Stimulated activated CD8-positive, alpha-beta memory T cell treated with anti-CD3 and anti-CD28 coated beads, Interleukin-7, amount 100 ng/mL, for 24 hours (primary cell): ENCODE results near the gene ADTRP.

Source experiments
- DNase-seq: peaks from one replicate; pipeline ENCODE4 v3.0.0-alpha.2; 2020; ENCODE audit warnings: low read depth

The ADTRP gene

GRCh38 chr6:11773013-11773412, 5.6 kb downstream of the ADTRP start:
- DNase-seq, result no peak

- DNase-seq, result no peak
These were observed 6.3 kb downstream of the ADTRP start for GRCh38 chr6:11772109-11772825.

- DNase-seq, result no peak
These were observed 7.0 kb downstream of the ADTRP start for GRCh38 chr6:11771473-11772048.

- no peak for DNase-seq
These were observed 7.8 kb downstream of the ADTRP start for GRCh38 chr6:11770546-11771466.

GRCh38 chr6:11769811-11770545, 8.6 kb downstream of the ADTRP start:
- DNase-seq, result no peak

GRCh38 chr6:11769244-11769643, 9.4 kb downstream of the ADTRP start:
- no peak for DNase-seq

GRCh38 chr6:11767978-11768756, 10.4 kb downstream of the ADTRP start:
- DNase-seq, result no peak

- no peak for DNase-seq
These were observed 11.1 kb downstream of the ADTRP start for GRCh38 chr6:11767458-11767857.

- no peak for DNase-seq
These were observed 11.8 kb downstream of the ADTRP start for GRCh38 chr6:11766589-11767450.

GRCh38 chr6:11766043-11766442, 12.6 kb downstream of the ADTRP start:
- no peak for DNase-seq

- no peak for DNase-seq
These were observed 14.4 kb downstream of the ADTRP start for GRCh38 chr6:11764250-11764604.

GRCh38 chr6:11763460-11764249, 14.9 kb downstream of the ADTRP start:
- DNase-seq, result no peak

GRCh38 chr6:11762794-11763459, 15.7 kb downstream of the ADTRP start:
- DNase-seq, result no peak

- DNase-seq, result no peak
These were observed 16.6 kb downstream of the ADTRP start for GRCh38 chr6:11761744-11762620.

GRCh38 chr6:11760015-11760473, 18.6 kb downstream of the ADTRP start:
- no peak for DNase-seq

- DNase-seq, result no peak
These were observed 19.7 kb downstream of the ADTRP start for GRCh38 chr6:11758878-11759277.

- no peak for DNase-seq
These were observed 21.9 kb downstream of the ADTRP start for GRCh38 chr6:11756726-11757125.

- no peak for DNase-seq
These were observed 22.3 kb downstream of the ADTRP start for GRCh38 chr6:11756292-11756691.
